ENCODE data around the gene MYPOP. TPM values are rescaled to one million over a fixed set of nuclear protein-coding genes. Genes with fewer than 3 reads are reported as not detected.

Gene MYPOP
- total RNA-seq, 4 donors from 2014 or later = 3.6 to 9.0 (median 5.5) TPM

DNA sequence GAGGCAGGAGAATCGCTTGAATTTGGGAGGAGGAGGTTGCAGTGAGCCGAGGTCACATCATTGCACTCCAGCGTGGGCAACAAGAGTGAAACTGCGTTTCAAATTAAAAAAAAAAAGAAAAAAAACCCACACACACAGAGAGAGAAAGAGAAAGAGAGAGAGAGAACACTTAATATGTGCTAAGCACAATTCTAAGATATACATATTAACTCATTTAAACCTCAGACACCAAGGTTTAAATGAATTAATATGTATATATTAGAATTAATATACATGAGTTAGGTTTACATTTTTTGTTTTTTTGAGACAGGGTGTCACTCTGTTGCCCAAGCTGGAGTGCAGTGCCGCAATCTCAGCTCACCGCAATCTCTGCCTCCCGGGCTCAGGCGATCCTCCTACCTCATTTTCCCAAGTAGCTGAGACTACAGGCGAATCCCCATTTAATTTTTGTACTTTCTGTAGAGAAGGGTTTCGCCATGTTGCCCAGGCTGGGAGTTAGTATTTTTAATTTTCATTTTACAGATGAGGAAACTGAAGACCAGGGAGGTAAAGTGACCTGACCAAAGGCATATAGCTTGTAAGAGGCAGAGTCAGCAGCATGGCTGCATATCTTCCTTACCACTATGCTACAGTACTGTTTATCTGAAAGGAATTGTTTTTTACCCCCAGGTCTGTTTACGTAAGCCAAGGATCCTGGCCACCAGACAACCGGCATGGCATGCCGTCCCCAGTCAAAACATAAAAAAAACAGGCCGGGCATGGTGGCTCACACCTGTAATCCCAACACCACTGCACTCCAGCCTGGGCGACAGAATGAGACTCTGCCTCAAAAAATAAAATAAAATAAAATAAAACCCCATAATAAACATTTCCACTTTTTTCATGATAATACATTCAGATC lies 41.8 kb downstream of the MYPOP start:
- H3K36me3 ChIP-seq = peaks cover 0 to 45% (median 12%) of the 10 kb centered on the region in 3 donors
- no peaks in the 10 kb centered on the region for H3K9me3 ChIP-seq
- DNase-seq (ENCODE audit: low spot score in 2 of 2) = no peak
- no peak overlapping the region for H3K27ac ChIP-seq
- no peak overlapping the region for H3K4me3 ChIP-seq
- WGBS, 2 donors = 88 to 89% methylated on average over 15 of the region's 15 CpGs
- peaks cover 2 to 22% of the 10 kb centered on the region in 2 donors for H3K27me3 ChIP-seq
- peaks cover 0 to 34% (median 21%) of the 10 kb centered on the region in 4 donors for H3K4me1 ChIP-seq
- TF ChIP-seq POLR2A (IDR thresholded peaks at IDR 0.05) (no peak), EP300 (IDR thresholded peaks at IDR 0.05) (no peak)
- TF ChIP-seq, protein P1, sequence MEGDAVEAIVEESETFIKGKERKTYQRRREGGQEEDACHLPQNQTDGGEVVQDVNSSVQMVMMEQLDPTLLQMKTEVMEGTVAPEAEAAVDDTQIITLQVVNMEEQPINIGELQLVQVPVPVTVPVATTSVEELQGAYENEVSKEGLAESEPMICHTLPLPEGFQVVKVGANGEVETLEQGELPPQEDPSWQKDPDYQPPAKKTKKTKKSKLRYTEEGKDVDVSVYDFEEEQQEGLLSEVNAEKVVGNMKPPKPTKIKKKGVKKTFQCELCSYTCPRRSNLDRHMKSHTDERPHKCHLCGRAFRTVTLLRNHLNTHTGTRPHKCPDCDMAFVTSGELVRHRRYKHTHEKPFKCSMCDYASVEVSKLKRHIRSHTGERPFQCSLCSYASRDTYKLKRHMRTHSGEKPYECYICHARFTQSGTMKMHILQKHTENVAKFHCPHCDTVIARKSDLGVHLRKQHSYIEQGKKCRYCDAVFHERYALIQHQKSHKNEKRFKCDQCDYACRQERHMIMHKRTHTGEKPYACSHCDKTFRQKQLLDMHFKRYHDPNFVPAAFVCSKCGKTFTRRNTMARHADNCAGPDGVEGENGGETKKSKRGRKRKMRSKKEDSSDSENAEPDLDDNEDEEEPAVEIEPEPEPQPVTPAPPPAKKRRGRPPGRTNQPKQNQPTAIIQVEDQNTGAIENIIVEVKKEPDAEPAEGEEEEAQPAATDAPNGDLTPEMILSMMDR (IDR thresholded peaks at IDR 0.05) = no peak

DNA sequence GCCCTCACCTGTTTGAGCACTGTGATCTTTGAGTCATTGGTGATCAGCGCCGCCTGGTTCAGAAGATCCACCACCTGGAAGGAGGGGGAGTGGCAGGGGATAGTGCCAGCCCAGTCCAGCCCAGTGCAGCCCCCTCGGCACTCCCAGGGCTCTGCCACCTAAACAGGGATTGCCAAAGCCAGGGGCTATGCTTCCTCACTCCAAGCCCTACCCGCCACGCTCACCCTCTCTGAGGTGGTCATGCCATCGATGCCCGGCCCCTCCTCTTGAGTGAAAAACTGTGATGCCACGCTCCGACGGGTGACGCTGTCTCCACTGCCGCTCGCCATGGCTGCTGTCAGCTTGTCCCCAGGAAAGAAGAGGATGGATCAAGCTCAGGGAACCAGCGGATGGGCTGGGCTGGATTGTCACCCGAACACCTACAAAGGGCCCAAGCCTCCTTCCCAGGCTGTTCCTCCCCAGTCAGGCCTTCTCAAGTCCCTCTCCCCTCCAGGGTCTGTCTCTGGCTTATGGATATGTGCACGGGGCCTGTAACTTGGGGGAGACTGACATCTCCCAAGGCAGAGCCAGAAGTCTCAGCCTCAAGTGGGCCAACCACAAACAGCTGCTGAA lies 48.1 kb downstream of the MYPOP start:
- H3K4me1 ChIP-seq = no peaks in the 10 kb centered on the region
- TF ChIP-seq EP300 (IDR thresholded peaks at IDR 0.05) = no peak
- TF ChIP-seq, protein P1 (IDR thresholded peaks at IDR 0.05) = no peak
- no peak for TF ChIP-seq POLR2A (IDR thresholded peaks at IDR 0.05)
- H3K27me3 ChIP-seq = no peaks in the 10 kb centered on the region
- WGBS, 2 donors = 95% methylated on average over 14 to 16 of the region's 16 CpGs
- no peaks in the 10 kb centered on the region for H3K9me3 ChIP-seq
- H3K27ac ChIP-seq = no peak overlapping the region
- H3K4me3 ChIP-seq = no peak overlapping the region
- no peak for DNase-seq (ENCODE audit: low spot score in 2 of 2)
- H3K36me3 ChIP-seq = peaks cover 2 to 93% (median 30%) of the 10 kb centered on the region in 3 donors

DNA sequence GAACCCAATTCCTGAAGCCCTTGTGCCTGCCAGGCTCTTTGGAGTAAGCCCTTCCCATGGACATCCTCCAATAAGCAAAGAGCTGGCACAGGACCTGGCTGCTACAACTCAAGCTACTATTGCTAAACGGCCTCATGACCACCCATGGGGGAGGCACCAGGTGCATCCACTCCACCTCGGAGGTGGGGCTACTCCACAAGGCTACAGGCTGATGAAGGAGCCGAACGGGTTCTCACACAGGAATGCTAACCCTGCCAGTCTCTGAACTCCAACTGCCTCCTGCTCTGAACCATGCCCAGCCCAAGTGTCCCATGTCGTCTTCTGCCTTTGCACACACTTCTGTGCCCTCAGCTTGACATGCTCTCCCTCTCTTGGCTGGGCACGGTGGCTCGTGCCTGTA lies 49.4 kb downstream of the MYPOP start:
- Histone ChIP-seq H3K9me3 (no peaks in the 10 kb centered on the region), H3K4me1 (no peaks in the 10 kb centered on the region), H3K36me3 (peaks cover 8 to 93% (median 34%) of the 10 kb centered on the region in 3 donors), H3K4me3 (no peak overlapping the region), H3K27me3 (no peaks in the 10 kb centered on the region), H3K27ac (no peak overlapping the region)
- no peak for DNase-seq (ENCODE audit: low spot score in 2 of 2)
- no peak for TF ChIP-seq EP300 (IDR thresholded peaks at IDR 0.05)
- TF ChIP-seq, protein P1 (IDR thresholded peaks at IDR 0.05) = no peak
- TF ChIP-seq POLR2A (IDR thresholded peaks at IDR 0.05) = no peak
- WGBS, 2 donors = 77 to 93% methylated on average over 7 of the region's 7 CpGs

DNA sequence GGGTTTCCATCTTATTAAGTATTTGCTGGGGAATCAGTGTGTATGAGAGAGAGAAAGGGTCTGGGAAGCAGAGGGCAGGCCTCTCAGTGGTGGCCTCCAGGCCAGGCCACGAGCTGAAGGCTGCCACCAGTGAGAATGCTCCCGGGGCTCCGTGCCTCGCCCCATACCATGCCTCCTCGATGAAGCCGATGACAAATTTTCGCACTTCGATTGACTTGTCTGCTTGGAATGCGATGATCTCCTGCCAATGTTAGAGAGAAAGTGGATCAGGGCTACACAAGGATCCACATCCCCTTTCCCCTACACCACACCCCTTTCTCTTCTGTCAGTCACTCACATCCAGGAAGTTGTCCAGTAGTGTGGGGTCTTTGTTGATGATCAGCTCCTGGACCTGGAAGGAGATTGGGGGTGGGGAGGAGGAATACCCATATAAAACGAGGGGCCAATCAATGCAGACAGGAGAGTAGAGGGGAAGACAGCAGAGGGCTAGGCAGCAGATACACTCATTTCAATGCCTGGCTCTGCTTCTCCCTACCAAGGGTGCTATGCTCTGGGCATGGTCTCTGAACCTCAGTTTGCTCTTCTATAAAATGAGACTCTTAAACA lies 50.2 kb downstream of the MYPOP start:
- no peak for DNase-seq (ENCODE audit: low spot score in 2 of 2)
- no peak for TF ChIP-seq POLR2A (IDR thresholded peaks at IDR 0.05)
- TF ChIP-seq, protein P1 (IDR thresholded peaks at IDR 0.05) = no peak
- TF ChIP-seq EP300 (IDR thresholded peaks at IDR 0.05) = no peak
- Histone ChIP-seq H3K27me3 (no peaks in the 10 kb centered on the region), H3K4me1 (no peaks in the 10 kb centered on the region), H3K4me3 (no peak overlapping the region), H3K9me3 (no peaks in the 10 kb centered on the region), H3K36me3 (peaks cover 8 to 97% (median 42%) of the 10 kb centered on the region in 3 donors), H3K27ac (no peak overlapping the region)
- 86 to 93% methylated on average over 10 of the region's 10 CpGs for WGBS, 2 donors

Measured in tibial nerve (tissue), 4 donors.